ENCODE data around the gene KRT2. TPM values are rescaled to one million over a fixed set of nuclear protein-coding genes. Genes with fewer than 3 reads are reported as not detected.

Gene KRT2
- total RNA-seq, 1 donor from 2014 or later, result not detected

GRCh38 chr12:52655251-52655650 lies 3.2 kb upstream of the KRT2 start:
- Mint-ChIP-seq H3K27ac (ENCODE audit: unreplicated experiment) (no peak overlapping the region), H3K4me1 (ENCODE audit: low read depth, unreplicated experiment) (peaks cover 1% of the 10 kb centered on the region), H3K27me3 (ENCODE audit: low read depth, unreplicated experiment) (peaks cover 57% of the 10 kb centered on the region)

GRCh38 chr12:52650520-52651081 lies 1.4 kb downstream of the KRT2 start:
- FAIRE-seq (no peak), DNase-seq (ENCODE audit: low read depth) (no peak)
- H3K4me3 ChIP-seq (ENCODE audit: insufficient read depth, low read depth, low read length), result no peak overlapping the region
- H3K4me1 ChIP-seq (ENCODE audit: insufficient read depth, low read length), result no peaks in the 10 kb centered on the region
- H3K4me1 Mint-ChIP-seq (ENCODE audit: low read depth, unreplicated experiment), result no peaks in the 10 kb centered on the region
- no peak overlapping the region for H3K27ac ChIP-seq (ENCODE audit: low read depth, low read length)
- H3K9me3 ChIP-seq (ENCODE audit: insufficient read depth, low read depth, low read length), result no peaks in the 10 kb centered on the region
- no peaks in the 10 kb centered on the region for H3K9me3 Mint-ChIP-seq (ENCODE audit: unreplicated experiment)
- peaks cover 19% of the 10 kb centered on the region for H3K27me3 ChIP-seq (ENCODE audit: insufficient read depth, low read length)
- H3K36me3 Mint-ChIP-seq (ENCODE audit: low read depth, unreplicated experiment), result no peaks in the 10 kb centered on the region
- no peak overlapping the region for H3K9ac ChIP-seq (ENCODE audit: low read length)
- no peaks in the 10 kb centered on the region for H3K36me3 ChIP-seq (ENCODE audit: insufficient read depth, low read length)
- no peak overlapping the region for H3K4me3 Mint-ChIP-seq (ENCODE audit: unreplicated experiment)
- TF ChIP-seq EZH2 (IDR thresholded peaks at IDR 0.05; ENCODE audit: insufficient read depth, low read length), result no peak
- TF ChIP-seq CTCF (IDR thresholded peaks at IDR 0.05; ENCODE audit: insufficient read depth, low read depth, low read length), result no peak
- peaks cover 53% of the 10 kb centered on the region for H3K27me3 Mint-ChIP-seq (ENCODE audit: low read depth, unreplicated experiment)
- H3K27ac Mint-ChIP-seq (ENCODE audit: unreplicated experiment), result no peak overlapping the region
- H3K4me2 ChIP-seq (ENCODE audit: low read length), result no peak overlapping the region
- no peaks in the 10 kb centered on the region for H3K79me2 ChIP-seq (ENCODE audit: insufficient read depth, low read length)
- H2AFZ ChIP-seq (ENCODE audit: low read depth, low read length), result no peak overlapping the region
- H4K20me1 ChIP-seq (ENCODE audit: insufficient read depth, low read length), result no peaks in the 10 kb centered on the region

More at GRCh38 chr12:52655251-52655650, 3.2 kb upstream of the KRT2 start:
- Mint-ChIP-seq H3K4me3 (ENCODE audit: unreplicated experiment) (no peak overlapping the region), H3K36me3 (ENCODE audit: low read depth, unreplicated experiment) (no peaks in the 10 kb centered on the region), H3K9me3 (ENCODE audit: unreplicated experiment) (no peaks in the 10 kb centered on the region)
- Histone ChIP-seq H3K27me3 (ENCODE audit: insufficient read depth, low read length) (peaks cover 20% of the 10 kb centered on the region), H3K9ac (ENCODE audit: low read length) (no peak overlapping the region), H3K9me3 (ENCODE audit: insufficient read depth, low read depth, low read length) (no peaks in the 10 kb centered on the region), H3K27ac (ENCODE audit: low read depth, low read length) (no peak overlapping the region), H3K4me1 (ENCODE audit: insufficient read depth, low read length) (no peaks in the 10 kb centered on the region), H3K36me3 (ENCODE audit: insufficient read depth, low read length) (no peaks in the 10 kb centered on the region), H3K4me2 (ENCODE audit: low read length) (no peak overlapping the region), H3K4me3 (ENCODE audit: insufficient read depth, low read depth, low read length) (no peak overlapping the region), H4K20me1 (ENCODE audit: insufficient read depth, low read length) (no peaks in the 10 kb centered on the region), H3K79me2 (ENCODE audit: insufficient read depth, low read length) (no peaks in the 10 kb centered on the region), H2AFZ (ENCODE audit: low read depth, low read length) (no peak overlapping the region)
- no peak for FAIRE-seq
- no peak for DNase-seq (ENCODE audit: low read depth)
- TF ChIP-seq EZH2 (IDR thresholded peaks at IDR 0.05; ENCODE audit: insufficient read depth, low read length), result no peak
- TF ChIP-seq CTCF (IDR thresholded peaks at IDR 0.05; ENCODE audit: insufficient read depth, low read depth, low read length), result no peak

- H4K20me1 ChIP-seq (ENCODE audit: insufficient read depth, low read length), result no peaks in the 10 kb centered on the region
- DNase-seq (ENCODE audit: low read depth) (no peak), FAIRE-seq (no peak)
- H3K27me3 ChIP-seq (ENCODE audit: insufficient read depth, low read length), result peaks cover 11% of the 10 kb centered on the region
- H3K4me2 ChIP-seq (ENCODE audit: low read length), result no peak overlapping the region
- no peak overlapping the region for H3K4me3 ChIP-seq (ENCODE audit: insufficient read depth, low read depth, low read length)
- H2AFZ ChIP-seq (ENCODE audit: low read depth, low read length), result no peak overlapping the region
- no peaks in the 10 kb centered on the region for H3K4me1 Mint-ChIP-seq (ENCODE audit: low read depth, unreplicated experiment)
- H3K9me3 Mint-ChIP-seq (ENCODE audit: unreplicated experiment), result no peaks in the 10 kb centered on the region
- TF ChIP-seq CTCF (IDR thresholded peaks at IDR 0.05; ENCODE audit: insufficient read depth, low read depth, low read length), result no peak
- no peak for TF ChIP-seq EZH2 (IDR thresholded peaks at IDR 0.05; ENCODE audit: insufficient read depth, low read length)
- peak overlapping the region; percentile 27 for H3K27ac Mint-ChIP-seq (ENCODE audit: unreplicated experiment)
- H3K36me3 ChIP-seq (ENCODE audit: insufficient read depth, low read length), result no peaks in the 10 kb centered on the region
- no peak overlapping the region for H3K4me3 Mint-ChIP-seq (ENCODE audit: unreplicated experiment)
- H3K9ac ChIP-seq (ENCODE audit: low read length), result no peak overlapping the region
- no peaks in the 10 kb centered on the region for H3K79me2 ChIP-seq (ENCODE audit: insufficient read depth, low read length)
- no peak overlapping the region for H3K27ac ChIP-seq (ENCODE audit: low read depth, low read length)
- H3K36me3 Mint-ChIP-seq (ENCODE audit: low read depth, unreplicated experiment), result no peaks in the 10 kb centered on the region
- no peaks in the 10 kb centered on the region for H3K4me1 ChIP-seq (ENCODE audit: insufficient read depth, low read length)
- no peaks in the 10 kb centered on the region for H3K9me3 ChIP-seq (ENCODE audit: insufficient read depth, low read depth, low read length)
- H3K27me3 Mint-ChIP-seq (ENCODE audit: low read depth, unreplicated experiment), result peaks cover 64% of the 10 kb centered on the region
Measured at GRCh38 chr12:52649066-52649465, 2.9 kb downstream of the KRT2 start.

All from astrocyte (in vitro differentiated cells and primary cell).